EL (cell line): Measurements from ENCODE around the gene EEPD1.
"Not testable (repeated sequence)": the region's sequence is repeated elsewhere in the genome, so short reads cannot be mapped to it uniquely, and the experiment has no call there.

Experiments
- DNase-seq: peaks from one replicate; pipeline ENCODE4 v3.0.0-alpha.2; 2016

EEPD1 gene

DNA sequence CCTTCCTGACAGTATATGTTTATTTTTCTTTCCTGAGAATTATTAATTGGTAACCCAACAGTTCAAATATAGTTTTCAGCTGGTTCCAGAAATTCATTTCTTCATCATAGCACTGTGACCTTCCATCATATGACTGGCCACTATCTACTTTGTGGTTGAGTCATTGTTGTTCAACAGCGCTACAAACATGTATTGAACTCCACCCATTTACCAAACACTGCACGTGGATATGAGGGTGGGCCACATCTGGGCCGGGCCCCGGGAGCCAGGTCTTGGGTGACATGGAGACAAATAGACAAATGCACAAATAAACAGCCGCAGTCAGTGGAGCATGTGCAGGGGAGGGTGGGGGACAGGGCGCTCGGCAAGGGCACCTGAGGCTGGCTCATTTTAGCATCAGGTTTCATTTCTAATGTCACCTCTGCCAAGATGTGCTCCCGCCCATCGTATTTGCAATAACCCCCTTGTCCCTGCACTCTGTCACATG, 24.0 kb upstream of the EEPD1 start:
- DNase-seq = peak; percentile 39

DNA sequence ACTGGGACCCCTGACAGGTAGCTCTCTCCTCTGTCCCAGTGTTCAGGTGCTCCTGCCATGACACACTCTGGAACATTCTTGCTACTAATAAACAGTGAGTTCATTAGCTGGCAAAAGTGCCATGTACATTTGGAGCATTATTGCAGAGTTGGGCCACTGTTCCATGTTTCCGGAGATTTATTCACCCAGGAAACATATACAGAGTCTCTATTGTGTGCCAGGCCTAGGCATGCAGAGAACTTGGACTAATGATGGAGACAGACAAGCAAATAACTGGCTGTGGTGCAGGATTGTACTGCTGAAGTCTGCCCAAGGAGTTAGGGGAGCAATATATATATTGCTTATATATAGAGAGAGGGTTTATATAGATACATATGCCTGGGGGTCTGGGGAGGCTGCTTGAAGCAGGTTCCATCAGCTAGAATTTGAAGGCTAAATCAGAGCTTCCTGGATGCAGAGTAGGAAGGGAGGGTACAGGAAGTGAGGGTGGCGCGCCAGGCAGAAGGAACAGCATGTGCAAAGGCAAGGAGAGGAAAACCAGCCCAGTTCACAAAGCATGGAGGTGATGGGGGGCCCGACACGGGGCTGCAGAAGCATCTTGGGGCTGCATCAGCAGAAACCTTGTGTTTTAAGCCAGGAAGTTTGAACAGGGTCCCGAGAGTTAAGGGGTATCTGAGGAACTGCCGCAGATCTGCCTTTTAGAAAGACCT, 22.7 kb upstream of the EEPD1 start:
- no peak for DNase-seq

DNA sequence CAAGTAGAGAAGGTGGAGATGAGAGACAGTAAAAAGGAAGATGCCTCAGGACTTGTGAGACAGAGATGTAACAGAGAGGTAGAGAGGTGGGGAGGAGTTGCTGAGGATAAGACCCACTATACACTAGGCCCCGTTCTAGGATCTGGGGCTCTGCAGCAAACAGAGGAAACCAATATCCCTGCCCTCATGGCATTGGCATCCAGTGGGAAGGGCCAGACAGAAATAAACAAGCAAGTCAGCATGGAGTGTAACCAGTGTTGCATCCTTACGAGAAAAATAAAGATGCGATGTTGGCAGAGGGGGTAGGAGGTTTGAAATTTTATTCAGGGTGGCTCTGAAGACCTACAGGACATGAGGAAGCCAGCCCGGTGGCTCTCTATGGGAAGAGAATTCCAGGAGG, 22.0 kb upstream of the EEPD1 start:
- no peak for DNase-seq

DNA sequence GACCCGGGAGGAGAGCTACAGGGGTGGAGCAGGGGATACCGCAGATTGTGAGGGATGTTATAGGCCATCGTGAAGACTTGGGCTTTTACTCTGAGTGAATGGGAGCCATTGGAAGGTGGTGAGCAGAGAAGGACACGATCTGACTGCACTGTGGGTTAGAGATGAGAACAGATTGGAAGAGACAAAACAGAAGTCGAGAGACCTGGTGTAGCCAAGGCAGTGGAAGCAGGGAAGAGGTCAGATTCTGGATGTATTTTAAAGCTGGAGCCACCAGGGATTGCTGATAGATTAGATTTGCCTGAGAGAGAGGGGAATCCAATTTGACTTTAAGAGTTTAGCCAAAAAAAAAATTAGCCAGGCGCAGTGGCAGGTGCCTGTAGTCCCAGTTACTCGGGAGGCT, 21.6 kb upstream of the EEPD1 start:
- no peak for DNase-seq

DNA sequence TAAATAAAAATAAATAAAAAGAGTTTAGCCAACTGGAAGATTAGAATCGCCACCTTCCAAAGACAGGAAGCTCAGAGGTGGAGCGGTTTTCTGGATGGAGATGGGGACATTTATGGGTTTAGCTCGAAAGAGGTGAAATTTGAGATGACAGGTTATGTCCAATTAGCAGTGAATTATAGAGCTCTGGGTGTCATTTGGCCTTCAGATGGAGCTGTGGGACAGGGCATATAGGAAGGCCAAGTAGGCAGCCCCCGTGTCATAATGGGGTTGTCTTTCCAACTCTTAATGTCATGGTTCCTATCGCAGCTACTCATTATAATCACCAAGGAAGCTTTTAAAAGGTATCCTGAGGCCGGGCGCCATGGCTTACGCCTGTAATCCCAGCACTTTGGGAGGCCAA, 21.0 kb upstream of the EEPD1 start:
- DNase-seq = no peak

DNA sequence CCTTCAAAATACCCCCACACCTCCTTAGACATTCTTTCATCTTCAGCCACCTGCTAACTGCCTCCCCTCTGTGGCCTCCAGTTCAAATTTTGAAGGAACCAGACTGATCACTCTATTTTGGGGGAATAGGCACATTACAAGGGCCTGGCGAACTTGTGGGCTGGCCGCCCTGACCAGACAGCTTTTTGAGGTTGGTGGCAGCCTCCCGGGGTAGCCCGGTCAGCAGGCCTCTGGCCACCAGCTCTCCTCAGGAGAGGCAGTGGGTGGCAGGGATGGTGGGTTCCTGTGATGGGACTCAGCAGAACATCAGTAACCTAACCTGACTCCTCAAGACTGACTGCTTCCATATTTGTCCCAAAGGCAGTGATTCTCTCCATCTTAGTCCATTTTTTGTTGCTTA, 17.4 kb upstream of the EEPD1 start:
- no peak for DNase-seq

DNA sequence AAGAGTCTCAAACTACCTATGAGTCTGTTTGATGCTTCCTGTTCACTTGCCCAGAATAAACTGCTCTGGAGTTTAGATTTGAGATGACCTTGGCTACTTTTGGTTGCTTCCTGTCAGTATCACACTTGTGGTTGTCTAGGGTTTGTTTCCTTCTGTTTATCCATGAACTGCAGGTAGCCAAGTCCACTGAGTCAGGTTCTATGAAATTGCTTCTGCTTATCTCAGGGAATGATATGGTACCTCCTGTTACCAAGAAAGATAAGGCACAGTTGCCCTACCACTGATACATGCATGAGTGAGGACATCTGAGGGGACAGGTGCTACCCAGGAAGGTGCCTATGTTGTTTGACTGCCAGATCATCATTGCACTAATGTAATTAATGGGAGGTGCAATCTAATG, 15.8 kb upstream of the EEPD1 start:
- no peak for DNase-seq

DNA sequence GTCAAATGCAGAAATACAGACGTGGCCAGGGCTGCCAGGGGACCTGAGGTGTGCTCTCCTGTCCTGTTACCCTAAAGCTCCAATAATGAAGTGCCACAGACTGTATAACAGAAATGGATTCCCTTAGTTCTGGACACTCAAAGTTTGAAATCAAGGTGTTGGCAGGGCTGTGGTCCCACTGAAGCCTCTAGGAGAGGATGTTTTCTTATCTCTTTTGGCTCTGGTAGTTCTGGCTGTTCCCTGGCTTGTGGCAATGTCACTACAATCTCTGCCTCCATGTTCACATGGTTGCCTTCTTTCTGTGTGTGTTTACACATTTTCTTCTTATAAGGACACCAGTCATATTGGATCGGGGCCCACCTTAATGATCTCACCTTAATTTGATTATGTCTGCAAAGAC, 15.3 kb upstream of the EEPD1 start:
- no peak for DNase-seq

DNA sequence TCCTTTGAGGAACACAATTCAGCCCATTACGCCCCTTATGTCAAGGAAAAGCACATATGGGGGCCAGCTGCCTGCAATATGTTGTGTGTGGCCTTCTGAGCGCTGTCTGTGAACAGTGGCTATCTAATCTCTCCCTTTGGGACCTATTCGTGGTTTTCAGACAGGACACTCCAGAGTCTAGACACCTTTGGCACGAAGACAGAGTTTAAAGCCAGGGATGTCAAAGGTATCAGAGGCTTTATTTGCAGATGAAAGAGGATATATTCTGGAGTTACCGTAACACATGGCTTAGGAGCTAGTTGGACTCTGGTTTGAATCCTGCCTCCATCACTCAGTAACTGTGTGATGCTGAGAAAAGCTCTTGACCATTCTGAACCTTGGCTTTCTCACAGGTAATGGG, 14.8 kb upstream of the EEPD1 start:
- no peak for DNase-seq

DNA sequence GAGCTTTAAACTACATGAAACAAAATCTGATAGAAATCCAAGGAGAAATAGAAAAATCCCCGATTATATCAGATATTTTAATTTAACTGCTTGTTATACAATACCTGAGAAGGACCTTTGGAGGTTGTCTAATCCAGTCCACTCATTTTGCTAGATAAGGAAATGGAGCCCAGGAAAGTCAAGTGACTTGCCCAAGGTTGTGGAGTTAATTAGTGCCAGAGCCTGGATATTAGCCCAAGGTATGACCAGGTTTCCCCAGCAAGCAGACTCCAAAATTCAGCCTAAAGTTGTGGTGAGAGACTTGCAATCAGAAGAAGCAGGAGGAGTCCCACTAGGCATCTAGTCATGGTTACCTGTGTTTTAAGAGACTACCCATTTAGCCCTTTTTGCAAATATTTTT, 11.7 kb upstream of the EEPD1 start:
- DNase-seq = no peak

DNA sequence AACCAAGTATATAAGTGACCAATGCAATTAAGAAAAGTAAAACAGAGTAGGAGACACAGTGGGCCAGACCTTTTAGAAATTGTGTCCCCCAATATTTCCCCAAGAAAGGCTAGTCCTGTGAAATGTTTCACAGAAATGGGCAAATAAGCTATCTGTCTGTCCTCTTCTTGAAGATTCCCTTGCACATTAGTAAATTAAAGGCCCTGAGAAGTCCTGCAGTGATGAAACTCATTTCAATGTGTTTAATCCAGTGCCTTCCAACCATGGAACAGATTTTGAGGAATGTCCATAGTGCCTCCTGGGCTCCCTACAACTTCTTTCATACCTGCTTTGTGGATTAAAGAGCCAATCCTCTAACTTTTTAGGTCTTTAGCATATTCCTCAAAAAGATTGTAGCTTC, 11.2 kb upstream of the EEPD1 start:
- DNase-seq = no peak

DNA sequence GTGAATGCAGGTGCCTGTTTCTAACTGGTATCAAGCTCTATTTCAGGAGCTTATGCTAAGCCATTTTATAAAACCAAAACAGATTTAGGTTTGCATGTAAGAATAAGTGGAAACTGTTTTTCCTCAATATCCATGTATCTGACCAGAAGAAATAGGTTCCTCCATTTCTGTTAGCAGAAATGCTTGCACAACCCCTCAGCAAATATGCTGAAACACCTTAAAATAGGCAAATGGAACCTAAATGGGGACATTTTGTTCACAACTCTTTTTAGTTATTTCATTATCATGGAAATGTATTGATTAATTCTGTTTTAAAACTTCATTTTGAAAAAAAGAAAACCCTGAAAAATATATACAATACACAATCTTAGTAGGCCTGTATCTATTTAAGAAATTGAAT, 8.9 kb upstream of the EEPD1 start:
- no peak for DNase-seq

DNA sequence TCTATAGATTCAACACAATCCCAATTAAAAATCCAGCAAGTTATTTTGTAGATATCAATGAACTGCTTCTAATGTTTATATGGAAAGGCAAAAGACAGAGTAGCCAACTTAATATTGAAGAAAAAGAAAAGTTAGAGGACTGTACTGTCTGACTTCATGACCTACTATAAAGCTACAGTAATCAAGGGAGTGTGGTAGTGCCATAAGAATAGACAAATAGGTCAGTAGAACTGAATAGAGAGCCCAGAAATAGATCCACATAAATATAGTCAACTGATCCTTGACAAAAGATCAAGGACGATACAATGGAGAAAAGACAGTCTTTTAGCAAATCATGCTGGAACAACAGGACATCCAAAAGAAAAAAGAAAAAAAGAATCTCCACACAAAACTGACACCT, 7.4 kb upstream of the EEPD1 start:
- DNase-seq = no peak

DNA sequence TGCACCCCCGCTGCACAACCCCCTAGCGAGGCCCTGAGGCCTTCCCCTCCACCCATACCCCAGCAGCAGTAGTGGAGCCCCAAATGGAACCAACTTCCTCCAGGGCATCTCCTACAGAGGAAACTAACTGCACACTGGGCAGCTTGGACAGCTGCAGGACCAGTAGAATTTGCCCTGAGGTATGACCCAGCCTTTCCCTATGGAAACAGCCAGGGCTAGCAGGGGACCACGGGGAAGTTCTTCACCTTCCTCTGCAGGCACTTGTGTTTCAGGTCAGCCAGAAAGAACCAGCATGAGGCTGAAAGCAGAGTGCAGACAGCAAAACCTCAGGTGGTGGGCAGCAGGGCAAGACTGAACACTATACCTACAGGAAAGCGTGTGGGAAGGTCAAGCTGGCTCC, 5.7 kb upstream of the EEPD1 start:
- DNase-seq = no peak

DNA sequence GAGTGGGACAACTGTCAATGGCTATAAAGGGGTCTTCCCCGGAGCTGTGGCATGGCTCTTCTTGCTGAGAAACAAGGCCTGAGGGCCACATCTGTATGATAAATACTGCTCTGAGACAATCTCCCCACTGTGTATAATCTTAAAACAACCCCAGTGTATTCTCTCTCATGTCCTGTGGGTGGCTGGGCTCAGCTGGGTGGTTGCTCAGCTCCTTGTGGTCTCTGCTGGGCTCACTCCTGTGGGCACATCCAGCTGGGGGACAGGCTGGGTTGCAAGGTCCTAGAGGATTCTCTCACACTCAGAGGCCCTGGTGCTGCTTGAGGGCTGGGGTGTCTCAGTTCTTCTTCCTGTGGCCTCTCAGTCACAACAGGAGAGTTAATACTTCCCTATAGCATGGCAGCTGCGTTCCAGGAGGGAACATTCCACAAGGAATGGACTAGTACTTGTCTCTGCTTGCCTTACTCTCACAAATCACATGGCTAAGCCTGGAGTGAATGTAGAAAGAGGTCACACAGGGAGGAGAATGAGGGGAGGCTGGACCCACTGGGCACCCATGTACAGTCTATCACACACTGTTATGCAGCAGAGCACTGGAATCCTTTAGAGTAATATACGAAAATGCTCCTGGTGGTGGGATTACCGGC, 4.5 kb upstream of the EEPD1 start:
- DNase-seq = no peak

DNA sequence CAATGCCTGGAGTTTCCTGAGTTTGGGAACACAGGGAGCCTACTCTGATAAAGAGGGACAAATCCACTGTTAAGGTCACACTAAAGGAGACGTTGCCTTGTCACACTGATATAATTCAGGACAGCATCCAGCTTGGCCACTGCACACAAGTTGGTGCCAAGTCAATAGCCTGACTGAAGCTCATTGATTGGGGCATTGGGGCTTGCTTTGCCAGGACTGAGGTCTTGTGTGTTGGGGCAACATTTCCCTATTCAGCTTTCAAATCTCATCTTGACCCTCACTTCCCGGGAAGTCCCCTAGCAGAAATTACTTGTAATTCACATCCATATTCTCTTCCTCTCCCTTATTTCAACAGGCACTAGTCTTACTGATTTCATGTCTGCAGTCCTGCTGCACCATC, 3.8 kb upstream of the EEPD1 start:
- DNase-seq = not testable (repeated sequence)

DNA sequence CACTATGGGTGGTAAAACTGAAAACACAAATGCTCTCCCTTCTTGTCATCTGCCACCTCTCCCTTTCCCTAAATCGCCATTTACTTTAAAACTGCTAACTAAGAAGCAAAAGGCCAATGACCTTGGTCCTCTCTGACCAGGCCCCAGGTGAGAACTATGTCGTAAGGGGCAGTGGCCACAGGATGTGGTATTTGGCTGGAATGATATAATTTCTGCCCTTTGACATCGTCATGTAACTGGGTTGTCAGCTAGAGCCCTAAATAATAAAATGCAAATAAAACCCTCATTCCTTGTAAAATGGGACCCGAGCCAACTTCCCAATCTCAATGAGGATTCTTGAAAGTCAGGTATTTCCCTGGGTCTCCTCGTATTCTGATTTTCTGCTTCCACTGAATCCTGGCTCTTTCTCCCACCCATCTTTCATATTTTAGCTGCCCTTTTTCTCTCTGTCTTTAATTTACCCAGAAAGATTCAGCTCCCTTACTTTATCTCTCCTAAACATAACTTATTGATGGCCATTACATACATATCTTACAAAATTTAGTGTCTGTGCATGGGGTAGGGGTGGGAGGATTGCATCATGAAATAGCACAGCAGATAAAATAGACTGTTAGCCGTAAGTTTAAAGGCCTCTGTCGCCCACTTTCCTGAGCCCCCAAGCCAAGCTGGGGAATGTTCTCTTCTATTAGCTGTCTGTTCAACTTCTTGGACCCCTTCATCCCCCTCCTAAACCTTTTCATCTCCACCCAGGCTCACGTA, 3.2 kb upstream of the EEPD1 start:
- DNase-seq = no peak

DNA sequence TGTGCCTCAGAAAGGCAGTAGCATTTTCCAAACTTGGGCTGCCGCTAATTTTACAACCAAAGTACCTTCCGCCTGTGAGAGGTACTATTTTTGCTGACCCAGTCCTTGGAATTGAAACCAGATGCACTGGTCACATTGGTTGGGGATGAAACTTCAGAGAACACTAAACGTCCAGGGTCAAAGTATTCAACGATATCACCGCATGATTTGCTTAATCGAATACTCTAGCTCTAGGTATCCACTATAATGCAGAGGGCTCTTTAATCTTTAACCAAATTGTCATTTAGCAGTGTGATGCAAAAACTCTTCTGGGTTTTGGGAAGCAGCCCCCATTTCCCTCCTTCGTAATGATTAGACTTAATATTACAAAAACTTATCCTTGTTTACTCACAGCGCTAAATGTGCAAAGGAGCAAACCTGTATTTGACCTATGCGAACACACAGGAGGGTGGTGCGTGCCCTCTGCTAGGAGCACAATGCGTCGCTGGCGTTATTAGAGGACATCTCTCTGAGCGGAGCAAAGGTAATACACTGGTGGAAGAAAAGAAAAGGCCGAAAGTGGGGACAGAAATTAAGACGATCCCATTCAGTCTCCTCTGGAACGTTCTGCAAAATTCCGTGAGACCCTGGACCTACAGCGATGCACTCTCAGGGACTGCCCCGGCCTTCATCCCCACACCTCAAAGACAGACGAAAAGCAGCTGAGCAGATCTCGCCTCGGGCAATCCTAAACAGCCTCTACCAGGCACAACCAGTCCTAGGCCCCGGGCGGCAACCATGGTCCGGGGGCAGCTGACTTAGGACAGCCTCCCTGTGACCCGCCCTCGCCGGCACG, 916 bp upstream of the EEPD1 start:
- no peak for DNase-seq

DNA sequence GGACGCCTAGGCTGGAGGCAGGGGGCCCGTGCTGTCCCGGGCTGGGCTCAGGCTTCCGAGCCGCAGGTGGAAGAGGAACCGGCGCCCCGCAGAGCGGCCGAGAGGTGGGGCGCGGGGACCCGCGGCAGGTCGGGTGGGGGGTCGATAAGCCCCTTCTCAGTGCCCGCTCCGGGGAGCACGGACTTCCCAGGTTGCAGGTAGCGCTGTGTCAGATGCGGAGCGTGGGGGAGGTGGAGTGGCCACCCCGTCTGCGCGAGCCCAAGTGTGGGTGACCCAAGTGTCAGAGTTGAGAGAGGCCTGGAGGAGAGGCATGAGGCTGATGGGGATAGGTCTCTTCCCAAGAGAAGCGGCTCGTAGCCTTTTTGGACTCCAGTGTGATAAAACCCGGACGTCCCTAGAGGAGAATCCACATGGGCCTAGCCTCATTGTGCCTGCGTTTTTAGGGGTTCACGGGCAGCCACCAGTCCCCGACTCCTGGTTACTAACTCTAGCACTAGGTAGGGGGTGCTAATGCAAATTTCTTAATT, 580 bp downstream of the EEPD1 start:
- DNase-seq = peak; percentile 10

DNA sequence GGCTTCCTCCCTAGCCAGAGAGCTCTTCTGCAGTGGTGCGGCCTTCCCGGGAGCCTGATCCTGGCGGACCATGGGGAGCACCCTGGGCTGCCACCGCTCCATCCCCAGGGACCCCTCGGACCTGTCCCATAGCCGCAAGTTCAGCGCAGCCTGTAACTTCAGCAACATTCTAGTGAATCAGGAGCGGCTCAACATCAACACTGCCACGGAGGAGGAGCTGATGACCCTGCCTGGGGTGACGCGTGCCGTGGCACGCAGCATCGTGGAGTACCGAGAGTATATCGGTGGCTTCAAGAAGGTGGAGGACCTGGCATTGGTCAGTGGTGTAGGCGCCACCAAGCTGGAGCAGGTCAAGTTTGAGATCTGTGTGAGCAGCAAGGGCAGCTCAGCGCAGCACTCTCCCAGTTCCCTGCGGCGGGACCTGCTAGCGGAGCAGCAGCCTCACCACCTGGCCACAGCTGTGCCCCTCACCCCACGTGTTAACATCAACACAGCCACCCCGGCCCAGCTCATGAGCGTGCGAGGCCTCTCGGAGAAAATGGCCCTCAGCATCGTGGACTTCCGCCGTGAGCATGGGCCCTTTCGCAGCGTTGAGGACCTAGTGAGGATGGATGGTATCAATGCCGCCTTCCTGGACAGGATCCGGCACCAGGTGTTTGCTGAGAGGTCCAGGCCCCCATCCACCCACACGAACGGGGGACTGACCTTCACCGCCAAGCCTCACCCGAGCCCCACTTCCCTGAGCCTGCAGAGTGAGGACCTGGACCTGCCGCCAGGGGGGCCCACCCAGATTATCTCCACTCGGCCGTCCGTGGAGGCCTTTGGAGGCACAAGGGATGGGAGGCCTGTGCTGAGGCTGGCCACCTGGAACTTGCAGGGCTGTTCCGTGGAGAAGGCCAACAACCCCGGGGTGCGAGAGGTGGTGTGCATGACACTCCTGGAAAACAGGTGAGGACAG, 1.5 kb downstream of the EEPD1 start:
- no peak for DNase-seq

DNA sequence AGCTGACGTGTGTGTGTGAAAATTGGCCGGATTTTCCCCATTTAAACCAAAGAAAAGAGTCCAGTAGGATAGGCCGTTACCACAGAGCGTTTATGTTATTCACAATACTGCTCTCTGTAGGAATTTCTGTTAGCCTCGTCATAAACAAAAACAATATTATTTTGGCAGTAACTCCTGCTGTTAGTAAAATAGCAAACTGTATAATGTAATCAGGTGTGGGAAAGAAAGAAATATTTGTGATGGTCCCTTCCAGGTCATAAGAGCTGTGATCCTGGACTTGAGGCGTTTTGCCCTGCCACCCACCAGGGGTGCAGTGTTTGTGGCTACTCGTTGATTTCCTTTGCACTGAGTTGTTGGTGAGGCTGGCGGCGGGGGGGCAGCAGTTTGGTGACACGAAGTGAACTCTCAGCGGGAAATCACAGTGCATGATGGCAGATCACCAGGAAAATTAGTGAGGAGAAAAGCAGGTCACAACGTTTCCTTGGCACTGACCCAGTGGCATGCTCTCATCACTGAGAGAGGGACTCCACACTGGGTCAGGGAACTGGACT, 2.8 kb downstream of the EEPD1 start:
- no peak for DNase-seq
